DND-41 (cell line): ENCODE measurements around the gene ZSCAN1.

ENCODE experiments used
- CTCF ChIP-seq: IDR thresholded peaks from 2 replicates; pipeline ENCODE4 v1.5.1; 2012; ENCODE audit warnings: borderline replicate concordance, low read length, moderate library complexity, mild to moderate bottlenecking; ENCODE audit not compliant: poor library complexity, severe bottlenecking; ENCODE audit errors: extremely low read depth
- EZH2 ChIP-seq: IDR thresholded peaks from 3 replicates; pipeline ENCODE4 v1.6.1; 2012; ENCODE audit warnings: borderline replicate concordance, low read depth, mild to moderate bottlenecking, moderate library complexity, low read length, inconsistent platforms; ENCODE audit not compliant: severe bottlenecking

GRCh38 chr19:58003174-58003828 lies 30.5 kb upstream of the ZSCAN1 start:
- no peak for TF ChIP-seq CTCF
- no peak for TF ChIP-seq EZH2
